ENCODE data around the gene UNC13B. TPM values are rescaled to one million over a fixed set of nuclear protein-coding genes. Genes with fewer than 3 reads are reported as not detected.

Gene UNC13B
- total RNA-seq, 1 donor from 2014 or later, result 39.9 TPM

GRCh38 chr9:35279946-35280345, 118.1 kb downstream of the UNC13B start:
- Mint-ChIP-seq H3K27ac (ENCODE audit: unreplicated experiment) (no peak overlapping the region), H3K36me3 (ENCODE audit: low read depth, unreplicated experiment) (no peaks in the 10 kb centered on the region), H3K27me3 (ENCODE audit: unreplicated experiment) (no peaks in the 10 kb centered on the region), H3K9me3 (ENCODE audit: unreplicated experiment) (no peaks in the 10 kb centered on the region), H3K4me1 (ENCODE audit: unreplicated experiment) (no peaks in the 10 kb centered on the region), H3K4me3 (ENCODE audit: unreplicated experiment) (no peak overlapping the region)
- DNase-seq (ENCODE audit: low spot score), result no peak
- TF ChIP-seq CTCF (IDR thresholded peaks at IDR 0.05; ENCODE audit: unreplicated experiment), result no peak

DNA sequence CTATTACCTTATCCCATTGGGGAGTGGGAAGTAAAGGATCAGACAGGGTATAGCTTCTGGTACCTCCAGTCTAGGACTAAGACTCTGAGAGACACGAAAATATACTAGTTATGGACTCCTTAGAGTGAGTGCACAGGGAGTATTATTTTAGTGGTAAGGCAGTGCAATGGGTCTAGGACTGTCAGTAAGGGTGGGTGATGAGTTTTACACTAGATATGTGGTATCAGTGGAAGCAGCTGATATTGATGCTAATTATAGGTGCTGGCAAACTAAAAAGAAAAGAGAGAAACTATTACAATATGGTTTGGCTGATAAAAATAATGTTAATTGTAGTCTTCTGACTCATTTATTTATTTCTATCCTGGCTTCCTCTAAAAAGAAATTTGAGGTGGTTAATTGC, 118.6 kb downstream of the UNC13B start:
- Mint-ChIP-seq H3K36me3 (ENCODE audit: low read depth, unreplicated experiment) (no peaks in the 10 kb centered on the region), H3K27me3 (ENCODE audit: unreplicated experiment) (no peaks in the 10 kb centered on the region), H3K4me3 (ENCODE audit: unreplicated experiment) (no peak overlapping the region), H3K4me1 (ENCODE audit: unreplicated experiment) (no peaks in the 10 kb centered on the region), H3K9me3 (ENCODE audit: unreplicated experiment) (no peaks in the 10 kb centered on the region), H3K27ac (ENCODE audit: unreplicated experiment) (no peak overlapping the region)
- DNase-seq (ENCODE audit: low spot score), result no peak
- no peak for TF ChIP-seq CTCF (IDR thresholded peaks at IDR 0.05; ENCODE audit: unreplicated experiment)

- no peak for TF ChIP-seq CTCF (IDR thresholded peaks at IDR 0.05; ENCODE audit: unreplicated experiment)
- Mint-ChIP-seq H3K27ac (ENCODE audit: unreplicated experiment) (no peak overlapping the region), H3K4me1 (ENCODE audit: unreplicated experiment) (peaks cover 9% of the 10 kb centered on the region), H3K4me3 (ENCODE audit: unreplicated experiment) (no peak overlapping the region), H3K36me3 (ENCODE audit: low read depth, unreplicated experiment) (no peaks in the 10 kb centered on the region), H3K27me3 (ENCODE audit: unreplicated experiment) (no peaks in the 10 kb centered on the region), H3K9me3 (ENCODE audit: unreplicated experiment) (no peaks in the 10 kb centered on the region)
- DNase-seq (ENCODE audit: low spot score), result no peak
Observed at GRCh38 chr9:35285731-35286130, 123.9 kb downstream of the UNC13B start.

DNA sequence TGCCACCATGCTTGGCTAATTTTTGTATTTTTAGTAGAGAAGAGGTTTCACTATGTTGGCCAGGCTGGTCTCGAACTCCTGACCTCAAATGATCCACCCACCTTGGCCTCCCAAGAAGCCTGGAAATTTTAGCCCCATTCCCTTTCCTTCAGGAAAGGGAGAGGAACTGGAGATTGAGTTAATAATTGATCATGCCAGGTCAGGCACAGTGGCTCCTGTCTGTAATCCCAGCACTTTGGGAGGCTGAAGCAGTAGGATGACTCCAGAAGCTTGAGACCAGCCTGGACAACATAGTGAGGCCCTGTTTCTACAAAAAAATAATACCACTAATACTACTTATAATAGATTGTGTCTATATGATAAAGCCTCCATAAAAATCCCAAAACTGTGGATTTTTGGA, 124.6 kb downstream of the UNC13B start:
- H3K36me3 Mint-ChIP-seq (ENCODE audit: low read depth, unreplicated experiment), result no peaks in the 10 kb centered on the region
- H3K27ac Mint-ChIP-seq (ENCODE audit: unreplicated experiment), result no peak overlapping the region
- no peak overlapping the region for H3K4me3 Mint-ChIP-seq (ENCODE audit: unreplicated experiment)
- no peak for DNase-seq (ENCODE audit: low spot score)
- H3K9me3 Mint-ChIP-seq (ENCODE audit: unreplicated experiment), result no peaks in the 10 kb centered on the region
- no peak for TF ChIP-seq CTCF (IDR thresholded peaks at IDR 0.05; ENCODE audit: unreplicated experiment)
- no peaks in the 10 kb centered on the region for H3K27me3 Mint-ChIP-seq (ENCODE audit: unreplicated experiment)
- peaks cover 9% of the 10 kb centered on the region for H3K4me1 Mint-ChIP-seq (ENCODE audit: unreplicated experiment)

DNA sequence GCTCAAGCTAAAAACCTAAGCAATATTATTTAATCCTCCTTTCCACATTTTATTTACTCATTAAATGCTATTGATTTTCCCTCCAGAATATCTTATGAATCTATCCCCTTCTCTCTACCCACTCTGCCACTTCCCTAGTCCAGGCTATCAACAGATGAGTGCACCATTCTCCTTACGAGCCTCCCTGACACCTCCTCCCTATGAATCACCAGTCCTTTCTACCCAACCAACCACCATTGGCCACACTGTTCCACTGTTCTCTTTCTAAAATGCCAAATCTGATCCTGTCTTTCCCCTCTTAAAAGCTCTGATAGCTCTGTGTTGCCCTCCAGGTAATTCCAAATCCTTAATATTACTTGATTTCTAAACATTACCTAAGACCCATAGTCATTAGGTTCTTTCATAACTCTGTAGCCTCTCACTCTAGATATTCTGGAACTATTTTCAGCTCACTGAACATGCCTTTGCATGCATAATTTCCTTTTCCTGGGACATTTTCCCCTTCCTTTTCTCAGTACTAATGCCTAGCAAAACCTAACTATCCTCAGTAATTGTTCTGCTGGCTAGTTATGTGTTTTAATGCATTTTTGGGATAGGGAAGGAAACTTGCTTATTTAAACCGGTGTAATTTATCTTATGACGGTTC, 126.3 kb downstream of the UNC13B start:
- Mint-ChIP-seq H3K4me1 (ENCODE audit: unreplicated experiment) (peaks cover 9% of the 10 kb centered on the region), H3K9me3 (ENCODE audit: unreplicated experiment) (no peaks in the 10 kb centered on the region), H3K27ac (ENCODE audit: unreplicated experiment) (peak overlapping the region; percentile 71), H3K4me3 (ENCODE audit: unreplicated experiment) (peak overlapping the region; percentile 0), H3K27me3 (ENCODE audit: unreplicated experiment) (no peaks in the 10 kb centered on the region), H3K36me3 (ENCODE audit: low read depth, unreplicated experiment) (no peaks in the 10 kb centered on the region)
- no peak for TF ChIP-seq CTCF (IDR thresholded peaks at IDR 0.05; ENCODE audit: unreplicated experiment)
- no peak for DNase-seq (ENCODE audit: low spot score)

Measured in endothelial cell (in vitro differentiated cells).